WI38 (cell line): ENCODE measurements around the gene ANKRD36B.
"Not testable (repeated sequence)": the region's sequence is repeated elsewhere in the genome, so short reads cannot be mapped to it uniquely, and the experiment has no call there.

Experiments
- H3K4me3 ChIP-seq: 2 replicates; pipeline ENCODE4 v1.5.1; 2011; ENCODE audit warnings: low read depth, mild to moderate bottlenecking, control low read depth, low read length
- CTCF ChIP-seq: IDR thresholded peaks from 2 replicates; pipeline ENCODE4 v1.5.1; 2012; ENCODE audit warnings: low read depth, mild to moderate bottlenecking, control low read depth, low read length

The ANKRD36B gene

GRCh38 chr2:97590515-97591394 lies 1.1 kb upstream of the ANKRD36B start:
- TF ChIP-seq CTCF: peak; percentile 75
- H3K4me3 ChIP-seq: peak overlapping the region; percentile 67

DNA sequence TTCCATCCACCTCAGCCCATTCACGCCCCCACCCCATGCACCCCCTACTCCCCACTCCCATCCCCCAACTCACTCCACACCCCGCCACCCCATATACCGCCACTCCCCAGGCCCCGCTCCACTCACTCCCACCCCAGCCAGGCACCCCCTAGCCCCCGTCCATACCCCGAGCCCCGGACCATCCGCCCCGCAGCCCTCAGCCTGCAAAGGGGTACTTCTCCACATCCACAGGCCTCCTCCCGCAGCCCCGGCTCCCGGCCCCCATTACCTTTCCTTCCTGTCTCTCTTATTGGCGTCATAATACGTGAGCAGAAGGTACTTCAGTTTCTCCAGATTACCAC lies 450 bp downstream of the ANKRD36B start:
- peak overlapping the region; percentile 67 for H3K4me3 ChIP-seq

- H3K4me3 ChIP-seq: not testable (repeated sequence)
These were observed 24.0 kb downstream of the ANKRD36B start for GRCh38 chr2:97565674-97566073.

DNA sequence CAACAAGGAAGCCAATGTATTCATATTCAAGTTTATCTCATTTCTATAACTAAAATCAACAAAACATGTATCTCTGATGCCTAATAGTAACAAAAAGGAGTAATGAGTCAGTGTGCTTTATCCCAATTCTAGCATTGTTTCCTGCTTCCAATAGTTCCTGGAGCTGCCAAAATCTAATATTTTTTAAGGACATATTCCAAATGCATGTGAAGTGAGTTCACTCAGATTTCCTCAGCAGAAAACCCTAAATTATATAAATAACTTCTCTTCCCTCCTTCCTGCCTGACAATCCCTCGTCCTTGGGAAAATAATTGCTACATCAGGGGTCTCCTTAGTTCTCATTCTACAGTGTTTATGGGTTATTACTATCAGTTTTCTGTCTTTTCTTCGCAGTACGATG lies 37.3 kb downstream of the ANKRD36B start:
- H3K4me3 ChIP-seq: not testable (repeated sequence)

DNA sequence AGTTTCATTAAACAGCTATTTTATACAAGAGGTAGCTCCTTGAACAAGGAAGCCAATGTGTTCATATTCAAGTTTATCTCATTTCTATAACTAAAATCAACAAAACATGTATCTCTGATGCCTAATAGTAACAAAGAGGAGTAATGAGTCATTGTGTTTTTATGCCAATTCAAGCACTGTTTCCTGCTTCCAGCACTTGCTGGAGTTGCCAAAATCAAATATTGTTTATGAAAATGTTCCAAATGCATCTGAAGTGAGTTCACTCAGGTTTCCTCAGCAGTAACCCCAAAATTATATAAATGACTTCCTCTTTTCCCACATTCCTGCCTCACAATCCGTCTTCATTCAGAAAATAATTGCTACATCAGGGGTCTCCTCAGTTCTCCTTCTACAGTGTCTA lies 39.2 kb downstream of the ANKRD36B start:
- not testable (repeated sequence) for H3K4me3 ChIP-seq

- H3K4me3 ChIP-seq: not testable (repeated sequence)
These were observed 40.6 kb downstream of the ANKRD36B start for GRCh38 chr2:97549058-97549457.

DNA sequence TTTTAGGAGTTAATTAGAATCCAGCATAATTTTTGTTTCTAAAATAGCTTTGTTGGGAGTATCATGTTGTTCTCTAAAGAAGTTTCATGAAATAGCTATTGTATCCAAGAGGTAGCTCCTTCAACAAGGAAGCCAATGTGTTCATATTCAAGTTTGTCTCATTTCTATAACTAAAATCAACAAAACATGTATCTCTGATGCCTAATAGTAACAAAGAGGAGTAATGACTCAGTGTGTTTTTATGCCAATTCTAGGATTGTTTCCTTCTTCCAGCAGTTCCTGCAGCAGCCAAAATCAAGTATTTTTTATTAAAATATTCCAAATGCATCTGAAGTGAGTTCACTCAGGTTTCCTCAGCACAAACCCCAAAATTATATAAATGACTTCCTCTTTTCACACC lies 41.1 kb downstream of the ANKRD36B start:
- H3K4me3 ChIP-seq: not testable (repeated sequence)

- no peak for TF ChIP-seq CTCF
- H3K4me3 ChIP-seq: no peak overlapping the region
These were observed 43.0 kb downstream of the ANKRD36B start for GRCh38 chr2:97546711-97547110.

DNA sequence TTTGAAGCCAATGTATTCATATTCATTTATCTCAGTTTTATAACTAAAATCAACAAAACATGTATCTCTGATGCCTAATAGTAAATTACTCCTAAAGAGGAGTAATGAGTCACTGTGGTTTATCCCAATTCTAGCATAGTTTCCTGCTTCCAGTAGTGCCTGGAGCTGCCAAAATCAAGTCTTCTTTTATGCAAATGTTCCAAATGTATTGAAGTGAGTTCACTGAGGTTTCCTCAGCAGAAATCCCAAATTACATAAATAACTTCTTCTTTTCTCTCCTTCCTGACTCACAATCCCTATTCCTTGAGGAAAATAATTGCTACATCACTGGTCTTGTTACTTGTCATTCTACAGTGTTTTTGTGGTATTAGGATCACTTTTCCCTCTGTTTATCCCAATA lies 44.8 kb downstream of the ANKRD36B start:
- H3K4me3 ChIP-seq: not testable (repeated sequence)

GRCh38 chr2:97525904-97526303 lies 63.8 kb downstream of the ANKRD36B start:
- H3K4me3 ChIP-seq: not testable (repeated sequence)

DNA sequence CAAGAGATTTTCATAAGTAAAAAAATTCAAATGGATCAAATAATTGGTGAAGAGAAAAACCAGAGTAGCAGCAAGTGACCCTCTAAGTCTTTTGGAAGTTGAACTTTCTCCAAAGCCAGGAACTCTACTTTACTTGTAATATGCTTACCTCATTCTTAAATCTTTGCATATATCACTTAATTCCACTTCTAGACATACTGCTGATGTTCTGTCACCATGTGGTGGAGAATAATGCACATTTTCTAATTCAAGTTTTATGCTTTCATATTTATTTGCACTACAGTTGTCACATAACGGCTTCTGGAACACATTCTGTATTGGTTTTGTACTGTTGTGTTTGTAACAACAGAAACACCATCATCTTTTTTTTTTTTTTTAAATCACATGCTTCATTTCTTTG lies 65.9 kb downstream of the ANKRD36B start:
- H3K4me3 ChIP-seq: not testable (repeated sequence)

- not testable (repeated sequence) for H3K4me3 ChIP-seq
These were observed 66.6 kb downstream of the ANKRD36B start for GRCh38 chr2:97522916-97523555.

DNA sequence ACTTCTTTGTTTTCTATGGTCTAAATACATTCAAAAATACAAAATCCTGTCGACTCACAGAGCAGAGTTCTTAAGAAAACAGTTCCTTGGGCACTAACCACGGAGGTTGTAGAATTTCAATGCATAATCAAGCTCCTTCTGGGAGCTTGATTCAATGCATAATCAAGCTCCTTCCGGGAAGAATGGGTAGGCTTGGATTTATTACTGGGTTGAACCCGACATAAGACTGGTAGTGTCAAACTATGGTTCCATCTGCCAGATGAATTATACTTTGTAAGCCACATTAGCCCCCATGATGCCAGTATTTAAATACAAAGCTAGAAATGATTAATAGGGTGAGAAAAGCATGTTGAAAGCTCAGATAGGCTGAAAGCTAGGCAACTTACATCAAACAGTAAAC lies 94.0 kb downstream of the ANKRD36B start:
- H3K4me3 ChIP-seq: not testable (repeated sequence)

GRCh38 chr2:97490141-97490540 lies 99.5 kb downstream of the ANKRD36B start:
- not testable (repeated sequence) for H3K4me3 ChIP-seq
